ENCODE results near the gene MCF2L. TPM values are rescaled to one million over a fixed set of nuclear protein-coding genes. Genes with fewer than 3 reads are reported as not detected.

Gene MCF2L
- total and polyA plus RNA-seq, 9 of the 15 experiments (the other 6 are each of a cell fraction or from before 2014, with no cell fraction given): 0.05 to 0.25 (median 0.18) TPM; not detected in 5

DNA sequence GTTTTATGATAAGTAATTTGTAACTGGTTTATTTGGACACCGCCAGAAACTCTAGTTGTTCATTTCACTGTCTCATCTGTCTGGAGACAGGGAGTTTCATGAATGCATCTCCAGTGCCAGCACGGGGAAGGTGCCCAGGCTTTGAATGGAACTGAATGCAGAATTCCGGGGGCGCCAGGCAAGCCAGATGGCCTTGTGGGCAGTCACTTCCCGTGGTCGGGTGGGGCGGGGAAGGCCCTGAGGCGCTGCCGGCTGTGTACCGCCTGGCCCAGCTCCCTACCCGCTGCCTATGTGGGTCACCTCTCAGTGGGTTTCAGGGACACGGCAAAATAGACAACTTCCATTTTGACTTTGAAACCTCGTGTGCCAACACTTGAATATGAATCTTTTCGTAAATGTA is 28.8 kb upstream of the MCF2L start:
- peaks cover 0 to 12% of the 10 kb centered on the region in 2 experiments; a peak in 2 of 5 replicates for H3K4me1 ChIP-seq (replicated peaks in 1 of 2; ENCODE audit: control insufficient read depth in 2 of 2, insufficient read depth in 2 of 2, low read length in 2 of 2)
- DNase-seq (ENCODE audit: extremely low read depth in 1 of 4, low spot score in 3 of 4) (no peak), FAIRE-seq (no peak), ATAC-seq (no peak)
- H3K9me1 ChIP-seq (ENCODE audit: control insufficient read depth, insufficient read depth, low read length): no peaks in the 10 kb centered on the region
- no TSS peak for BruUV-seq (replicated peaks)
- ChIA-PET POLR2A (no interaction called here), CTCF (ENCODE audit: low intra/inter-chr PET ratio) (no interaction called here)
- under 1% methylated on average over 13 of the region's 14 CpGs for WGBS (ENCODE audit: insufficient coverage, low coverage, missing lambda C conversion rate)
- H3K79me2 ChIP-seq (ENCODE audit: control insufficient read depth, insufficient read depth, low read length): no peaks in the 10 kb centered on the region
- H3K27me3 ChIP-seq (ENCODE audit: control insufficient read depth in 2 of 2, insufficient read depth in 2 of 2, low read length in 2 of 2): peaks cover 0 to 22% of the 10 kb centered on the region in 2 experiments; a peak in 2 of 5 replicates
- H3K36me3 ChIP-seq (ENCODE audit: control insufficient read depth, insufficient read depth, low read length): no peaks in the 10 kb centered on the region
- H2AFZ ChIP-seq (ENCODE audit: low read depth, low read length): no peak overlapping the region
- H3K27ac ChIP-seq (ENCODE audit: extremely low read depth, low read depth, low read length): no peak overlapping the region
- TF ChIP-seq NR2F6 (CRISPR knock-in tag; IDR thresholded peaks at IDR 0.05): no peak
- no peak for TF ChIP-seq TCF7L2 (IDR thresholded peaks at IDR 0.05; ENCODE audit: low read depth, low read length)
- TF ChIP-seq MEIS2 (IDR thresholded peaks at IDR 0.05; ENCODE audit: partially characterized antibody): no peak
- no peak for TF ChIP-seq TGIF2 (CRISPR knock-in tag; IDR thresholded peaks at IDR 0.05)
- TF ChIP-seq POLR2A (conservative IDR thresholded peaks at IDR 0.05): no peak
- no peak for TF ChIP-seq ZKSCAN8 (CRISPR knock-in tag; IDR thresholded peaks at IDR 0.05)
- no peak for TF ChIP-seq ADNP (tag; IDR thresholded peaks at IDR 0.05)
- TF ChIP-seq, protein P1, sequence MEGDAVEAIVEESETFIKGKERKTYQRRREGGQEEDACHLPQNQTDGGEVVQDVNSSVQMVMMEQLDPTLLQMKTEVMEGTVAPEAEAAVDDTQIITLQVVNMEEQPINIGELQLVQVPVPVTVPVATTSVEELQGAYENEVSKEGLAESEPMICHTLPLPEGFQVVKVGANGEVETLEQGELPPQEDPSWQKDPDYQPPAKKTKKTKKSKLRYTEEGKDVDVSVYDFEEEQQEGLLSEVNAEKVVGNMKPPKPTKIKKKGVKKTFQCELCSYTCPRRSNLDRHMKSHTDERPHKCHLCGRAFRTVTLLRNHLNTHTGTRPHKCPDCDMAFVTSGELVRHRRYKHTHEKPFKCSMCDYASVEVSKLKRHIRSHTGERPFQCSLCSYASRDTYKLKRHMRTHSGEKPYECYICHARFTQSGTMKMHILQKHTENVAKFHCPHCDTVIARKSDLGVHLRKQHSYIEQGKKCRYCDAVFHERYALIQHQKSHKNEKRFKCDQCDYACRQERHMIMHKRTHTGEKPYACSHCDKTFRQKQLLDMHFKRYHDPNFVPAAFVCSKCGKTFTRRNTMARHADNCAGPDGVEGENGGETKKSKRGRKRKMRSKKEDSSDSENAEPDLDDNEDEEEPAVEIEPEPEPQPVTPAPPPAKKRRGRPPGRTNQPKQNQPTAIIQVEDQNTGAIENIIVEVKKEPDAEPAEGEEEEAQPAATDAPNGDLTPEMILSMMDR (IDR thresholded peaks at IDR 0.05 in 2 of 3, conservative IDR thresholded peaks at IDR 0.05 in 1 of 3; ENCODE audit: insufficient read depth in 2 of 3, low read depth in 1 of 3, low read length in 3 of 3): no peak
- TF ChIP-seq ZNF146 (CRISPR knock-in tag; IDR thresholded peaks at IDR 0.05; ENCODE audit: unreplicated experiment): no peak
- TF ChIP-seq, protein P2, sequence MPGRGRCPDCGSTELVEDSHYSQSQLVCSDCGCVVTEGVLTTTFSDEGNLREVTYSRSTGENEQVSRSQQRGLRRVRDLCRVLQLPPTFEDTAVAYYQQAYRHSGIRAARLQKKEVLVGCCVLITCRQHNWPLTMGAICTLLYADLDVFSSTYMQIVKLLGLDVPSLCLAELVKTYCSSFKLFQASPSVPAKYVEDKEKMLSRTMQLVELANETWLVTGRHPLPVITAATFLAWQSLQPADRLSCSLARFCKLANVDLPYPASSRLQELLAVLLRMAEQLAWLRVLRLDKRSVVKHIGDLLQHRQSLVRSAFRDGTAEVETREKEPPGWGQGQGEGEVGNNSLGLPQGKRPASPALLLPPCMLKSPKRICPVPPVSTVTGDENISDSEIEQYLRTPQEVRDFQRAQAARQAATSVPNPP (IDR thresholded peaks at IDR 0.05; ENCODE audit: borderline replicate concordance, insufficient read depth, insufficient read length): no peak
- in situ Hi-C loops (cut with MboI): loop anchor here (25.0 kb wide), 1 partner anchor 447 kb away; no protein-coding TSS in a partner anchor
- no peaks in the 10 kb centered on the region for H4K20me1 ChIP-seq (replicated peaks; ENCODE audit: control insufficient read depth, insufficient read depth, low read length)
- no peak overlapping the region for H3K4me2 ChIP-seq (ENCODE audit: insufficient read depth, low read length)
- H3K9me3 ChIP-seq (replicated peaks; ENCODE audit: control insufficient read depth, insufficient read depth, low read depth, low read length): no peaks in the 10 kb centered on the region
- intact Hi-C loops (cut with micrococcal nuclease): loop anchor here (5.0 kb wide), 1 partner anchor 507 kb away; no protein-coding TSS in a partner anchor
- no peak overlapping the region for H3K9ac ChIP-seq (ENCODE audit: insufficient read depth in 1 of 2, low read depth in 2 of 2, low read length in 2 of 2)
- H3K4me3 ChIP-seq: no peak overlapping the region

Data from K562 (cell line).